Measurements from ENCODE around the gene HELQ.

DNA sequence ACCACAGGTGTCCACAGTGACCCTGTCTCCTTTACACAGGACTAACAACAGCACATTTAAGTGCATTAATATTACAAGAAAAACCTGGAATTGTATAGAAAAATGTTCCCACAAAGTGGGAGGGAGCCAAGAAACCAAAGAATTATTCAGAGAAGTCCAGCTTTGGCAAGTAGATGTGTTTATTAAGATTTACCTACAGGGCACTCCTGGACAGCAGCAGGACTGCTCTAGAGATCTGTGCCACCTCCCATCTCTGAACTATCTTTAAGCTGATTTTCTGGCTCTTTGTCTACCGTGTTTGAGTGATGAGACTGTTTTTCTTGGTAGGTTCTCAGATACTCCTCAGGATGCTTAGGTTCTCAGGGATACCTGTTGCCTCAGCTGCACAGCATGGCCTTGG is 82.7 kb downstream of the HELQ start:
- no peak for TF ChIP-seq CTCF (conservative IDR thresholded peaks at IDR 0.05; ENCODE audit: low read depth, low read length)
- no peak for TF ChIP-seq EZH2 (IDR thresholded peaks at IDR 0.05; ENCODE audit: borderline replicate concordance, low read depth, low read length, poor library complexity, severe bottlenecking)
